Vagina (tissue), 2 donors: ENCODE data around the gene SEMA4A. TPM values are rescaled to one million over a fixed set of nuclear protein-coding genes. Genes with fewer than 3 reads are reported as not detected.
"Not testable (repeated sequence)": the region's sequence is repeated elsewhere in the genome, so short reads cannot be mapped to it uniquely, and the experiment has no call there.

Experiments
- DNase-seq, 2 donors: peaks; one replicate each; pipeline ENCODE4 v3.0.0-alpha.2; 2017; ENCODE audit errors: extremely low spot score in 2 of 2
- H3K27ac ChIP-seq: fragments of 200-600 bp; sonication (generic); one replicate; pipeline ENCODE4 v1.5.1; 2019
- H3K27me3 ChIP-seq: fragments of 200-600 bp; sonication (generic); one replicate; pipeline ENCODE4 v1.5.1; 2019
- H3K36me3 ChIP-seq, 2 donors: fragments of 200-600 bp; sonication (generic); one replicate each; pipeline ENCODE4 v1.5.1; 2017 to 2019
- H3K4me1 ChIP-seq: fragments of 200-600 bp; sonication (generic); one replicate; pipeline ENCODE4 v1.5.1; 2019
- H3K4me3 ChIP-seq, 2 donors: fragments of 200-600 bp; sonication (generic); 1 replicate in 1 of 2; 2 replicates in 1 of 2; pipeline ENCODE4 v1.5.1; 2016 to 2019
- H3K9me3 ChIP-seq: fragments of 200-600 bp; sonication (generic); one replicate; pipeline ENCODE4 v1.5.1; 2019
- POLR2A ChIP-seq, 2 donors: fragments of 450-650 bp; IDR thresholded peaks; one replicate each; pipeline ENCODE4 v1.6.1; 2017; ENCODE audit warnings: antibody characterized with exemption in 2 of 2, mild to moderate bottlenecking in 2 of 2, moderate library complexity in 2 of 2
- POLR2AphosphoS5 ChIP-seq, 2 donors: sonication (generic); formaldehyde crosslinking; IDR thresholded peaks; one replicate each; pipeline ENCODE4 v1.9.0; 2017; ENCODE audit warnings: antibody characterized with exemption in 2 of 2, mild to moderate bottlenecking in 2 of 2, low read depth in 1 of 2; ENCODE audit not compliant: insufficient read depth in 1 of 2
- intact Hi-C: fragments of 100-400 bp; cut with DNase I; formaldehyde crosslinking; loops from one replicate; pipeline ENCODE4 v1.15.1; 2023
- total RNA-seq: library from RNA; depleted of rRNA; stranded (reverse); fragments of >200 nt; gene quantifications from one replicate; pipeline ENCODE4 v1.2.3, GENCODE V29; 2016
- TF ChIP-seq, protein P1 (sequence below), 3 experiments: fragments of 450-650 bp in 2 of 3; fragments of 200-600 bp in 1 of 3; sonication (generic) in 1 of 3; IDR thresholded peaks; one replicate each; pipeline ENCODE4 v1.5.1; 2017 to 2019; ENCODE audit warnings: antibody characterized with exemption in 3 of 3, mild to moderate bottlenecking in 2 of 3, moderate library complexity in 2 of 3

The SEMA4A gene
- total RNA-seq, 1 donor from 2014 or later: 18.7 TPM

DNA sequence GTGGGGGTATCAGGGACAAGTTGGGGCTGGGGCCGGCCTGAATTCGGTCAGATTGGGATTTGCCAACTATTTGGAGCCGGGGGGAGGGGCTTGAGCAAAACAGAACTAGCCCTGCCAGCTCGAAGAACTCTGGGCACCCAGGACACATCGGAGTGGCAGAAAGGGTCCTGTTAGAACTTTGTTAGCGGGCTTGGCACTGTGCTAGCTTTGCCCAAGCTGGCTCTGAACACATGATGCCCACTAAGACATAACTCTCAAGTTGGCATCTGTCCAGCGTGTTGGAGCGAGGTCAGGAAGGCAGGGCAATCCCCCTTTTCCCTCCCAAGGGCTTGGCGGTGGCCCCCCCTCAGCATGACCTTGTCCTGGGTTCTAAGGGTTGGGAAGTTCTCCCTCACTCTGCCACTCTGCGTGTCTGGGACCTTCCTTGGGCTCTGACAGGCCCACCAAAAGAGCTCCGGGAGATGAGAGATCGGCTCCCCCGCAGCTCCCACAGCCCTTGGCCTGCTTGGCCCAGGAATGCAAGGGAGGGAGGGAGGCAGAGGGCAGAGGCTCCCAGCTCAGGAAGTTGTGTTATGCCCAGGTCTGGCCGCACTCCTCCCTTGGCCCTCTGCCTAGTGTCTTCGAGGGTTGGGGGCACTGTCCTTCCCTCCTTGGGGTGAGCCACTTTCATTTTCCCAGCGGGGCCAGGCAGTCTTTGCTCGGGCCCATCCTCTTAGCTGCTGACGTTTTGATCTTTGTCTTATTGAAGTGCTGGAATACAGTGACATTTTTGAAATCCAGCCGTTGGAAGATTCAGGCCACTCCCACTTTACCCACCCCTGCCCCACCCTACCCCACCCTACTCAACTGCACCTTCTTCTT, 37.6 kb upstream of the SEMA4A start:
- peak overlapping the region; percentile 97 for H3K27ac ChIP-seq
- H3K27me3 ChIP-seq: no peaks in the 10 kb centered on the region
- no peaks in the 10 kb centered on the region for H3K9me3 ChIP-seq
- DNase-seq: no peak
- peak overlapping the region; percentile 100 for H3K4me3 ChIP-seq
- H3K36me3 ChIP-seq: no peaks in the 10 kb centered on the region
- peaks cover 76% of the 10 kb centered on the region for H3K4me1 ChIP-seq
- TF ChIP-seq POLR2A (IDR thresholded peaks at IDR 0.05) (peak in 1 of 2 donors; percentile 3), POLR2AphosphoS5 (IDR thresholded peaks at IDR 0.05; ENCODE audit: insufficient read depth in 1 of 2, low read depth in 1 of 2) (peak in 1 of 2 donors; percentile 78)
- TF ChIP-seq, protein P1, sequence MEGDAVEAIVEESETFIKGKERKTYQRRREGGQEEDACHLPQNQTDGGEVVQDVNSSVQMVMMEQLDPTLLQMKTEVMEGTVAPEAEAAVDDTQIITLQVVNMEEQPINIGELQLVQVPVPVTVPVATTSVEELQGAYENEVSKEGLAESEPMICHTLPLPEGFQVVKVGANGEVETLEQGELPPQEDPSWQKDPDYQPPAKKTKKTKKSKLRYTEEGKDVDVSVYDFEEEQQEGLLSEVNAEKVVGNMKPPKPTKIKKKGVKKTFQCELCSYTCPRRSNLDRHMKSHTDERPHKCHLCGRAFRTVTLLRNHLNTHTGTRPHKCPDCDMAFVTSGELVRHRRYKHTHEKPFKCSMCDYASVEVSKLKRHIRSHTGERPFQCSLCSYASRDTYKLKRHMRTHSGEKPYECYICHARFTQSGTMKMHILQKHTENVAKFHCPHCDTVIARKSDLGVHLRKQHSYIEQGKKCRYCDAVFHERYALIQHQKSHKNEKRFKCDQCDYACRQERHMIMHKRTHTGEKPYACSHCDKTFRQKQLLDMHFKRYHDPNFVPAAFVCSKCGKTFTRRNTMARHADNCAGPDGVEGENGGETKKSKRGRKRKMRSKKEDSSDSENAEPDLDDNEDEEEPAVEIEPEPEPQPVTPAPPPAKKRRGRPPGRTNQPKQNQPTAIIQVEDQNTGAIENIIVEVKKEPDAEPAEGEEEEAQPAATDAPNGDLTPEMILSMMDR (IDR thresholded peaks at IDR 0.05): no peak
- intact Hi-C loops: loop anchor here (2.0 kb wide), 1 partner anchor 13 kb away; no protein-coding TSS in a partner anchor

GRCh38 chr1:156116731-156117130, 36.7 kb upstream of the SEMA4A start:
- intact Hi-C loops, H3K9me3 ChIP-seq, DNase-seq, H3K36me3 ChIP-seq, H3K27me3 ChIP-seq: not testable (repeated sequence)
- H3K4me1 ChIP-seq: peaks cover 80% of the 10 kb centered on the region
- peak overlapping the region; percentile 97 for H3K27ac ChIP-seq
- peak overlapping the region; percentile 100 for H3K4me3 ChIP-seq

- H3K4me1 ChIP-seq: peaks cover 80% of the 10 kb centered on the region
- no peaks in the 10 kb centered on the region for H3K36me3 ChIP-seq
- no peak for DNase-seq
- TF ChIP-seq POLR2AphosphoS5 (IDR thresholded peaks at IDR 0.05; ENCODE audit: insufficient read depth in 1 of 2, low read depth in 1 of 2): no peak
- TF ChIP-seq, protein P1 (IDR thresholded peaks at IDR 0.05): no peak
- TF ChIP-seq POLR2A (IDR thresholded peaks at IDR 0.05): no peak
- intact Hi-C loops: no loop called here
- peak overlapping the region; percentile 97 for H3K27ac ChIP-seq
- no peaks in the 10 kb centered on the region for H3K9me3 ChIP-seq
- peak overlapping the region; percentile 100 for H3K4me3 ChIP-seq
- no peaks in the 10 kb centered on the region for H3K27me3 ChIP-seq
Measured at GRCh38 chr1:156117414-156118176, 35.8 kb upstream of the SEMA4A start.

- intact Hi-C loops: no loop called here
- no peaks in the 10 kb centered on the region for H3K27me3 ChIP-seq
- no peaks in the 10 kb centered on the region for H3K36me3 ChIP-seq
- peak overlapping the region; percentile 100 for H3K4me3 ChIP-seq
- TF ChIP-seq POLR2A (IDR thresholded peaks at IDR 0.05): peak in 1 of 2 donors; percentile 33
- TF ChIP-seq POLR2AphosphoS5 (IDR thresholded peaks at IDR 0.05; ENCODE audit: insufficient read depth in 1 of 2, low read depth in 1 of 2): peak; percentile 67 to 82
- TF ChIP-seq, protein P1 (IDR thresholded peaks at IDR 0.05): no peak
- H3K27ac ChIP-seq: peak overlapping the region; percentile 97
- H3K9me3 ChIP-seq: no peaks in the 10 kb centered on the region
- H3K4me1 ChIP-seq: peaks cover 80% of the 10 kb centered on the region
- DNase-seq: no peak
Measured at GRCh38 chr1:156118177-156118868, 35.1 kb upstream of the SEMA4A start.

- no peak for DNase-seq
- intact Hi-C loops: no loop called here
- H3K4me1 ChIP-seq: peaks cover 83% of the 10 kb centered on the region
- TF ChIP-seq, protein P1 (IDR thresholded peaks at IDR 0.05): no peak
- TF ChIP-seq POLR2AphosphoS5 (IDR thresholded peaks at IDR 0.05; ENCODE audit: insufficient read depth in 1 of 2, low read depth in 1 of 2) (peak in 1 of 2 donors; percentile 68), POLR2A (IDR thresholded peaks at IDR 0.05) (peak in 1 of 2 donors; percentile 10)
- H3K27me3 ChIP-seq: no peaks in the 10 kb centered on the region
- peak overlapping the region; percentile 97 for H3K27ac ChIP-seq
- peak overlapping the region; percentile 100 for H3K4me3 ChIP-seq
- no peaks in the 10 kb centered on the region for H3K9me3 ChIP-seq
- H3K36me3 ChIP-seq: no peaks in the 10 kb centered on the region
Measured at GRCh38 chr1:156119503-156120209, 33.7 kb upstream of the SEMA4A start.
